C4-2B (cell line): Measurements from ENCODE around the gene PHRF1.

Experiments
- H3K27ac ChIP-seq: fragments of 450-650 bp; 2 replicates; pipeline ENCODE4 v1.5.1; 2017
- CTCF ChIP-seq: fragments of 450-650 bp; conservative IDR thresholded peaks from 2 replicates; pipeline ENCODE4 v1.5.1; 2017; ENCODE audit warnings: mild to moderate bottlenecking
- ZFX ChIP-seq: fragments of 450-650 bp; IDR thresholded peaks from 2 replicates; pipeline ENCODE4 v1.6.1; 2017

Gene PHRF1

GRCh38 chr11:557328-558132 is 18.7 kb upstream of the PHRF1 start:
- TF ChIP-seq CTCF (no peak), ZFX (no peak)
- no peak overlapping the region for H3K27ac ChIP-seq

- H3K27ac ChIP-seq = no peak overlapping the region
- TF ChIP-seq CTCF (no peak), ZFX (no peak)
Observed at GRCh38 chr11:558503-558902, 17.8 kb upstream of the PHRF1 start.

GRCh38 chr11:559020-559620 is 17.1 kb upstream of the PHRF1 start:
- no peak overlapping the region for H3K27ac ChIP-seq
- no peak for TF ChIP-seq CTCF
- TF ChIP-seq ZFX = no peak

GRCh38 chr11:559712-560304 is 16.5 kb upstream of the PHRF1 start:
- no peak for TF ChIP-seq ZFX
- TF ChIP-seq CTCF = no peak
- peak overlapping the region; percentile 99 for H3K27ac ChIP-seq

- H3K27ac ChIP-seq = peak within 1 kb of the TSS; percentile 99
- TF ChIP-seq CTCF (no peak), ZFX (peak; percentile 72; the same call in 1 of the 2 replicates)
Observed at GRCh38 chr11:560305-561147, 15.7 kb upstream of the PHRF1 start, which contains the start of the genes LMNTD2 and RASSF7. TSS of gene LMNTD2 (minus strand) at chr11:560738. CDS start at chr11:560716, 22 bp downstream. TSS of gene RASSF7 (plus strand) at chr11:560970. CDS start at chr11:561769, 799 bp downstream.

GRCh38 chr11:561148-562003 is 14.9 kb upstream of the PHRF1 start:
- peak; percentile 69; the same call in 1 of the 2 replicates for TF ChIP-seq ZFX
- TF ChIP-seq CTCF = no peak
- peak overlapping the region; percentile 99 for H3K27ac ChIP-seq
